ENCODE results near the gene MLIP. TPM values are rescaled to one million over a fixed set of nuclear protein-coding genes. Genes with fewer than 3 reads are reported as not detected.
"Not testable (repeated sequence)": the region's sequence is repeated elsewhere in the genome, so short reads cannot be mapped to it uniquely, and the experiment has no call there.

Gene MLIP
- polyA plus RNA-seq, 4 donors = 0.24 to 0.72 (median 0.60) TPM

GRCh38 chr6:54216336-54216735 is 105.1 kb downstream of the MLIP start:
- no peak for DNase-seq (ENCODE audit: low read depth in 4 of 4, low spot score in 3 of 4)

- DNase-seq (ENCODE audit: low read depth in 4 of 4, low spot score in 3 of 4) = no peak
These were observed 105.8 kb downstream of the MLIP start for GRCh38 chr6:54217018-54217417.

- no peak for DNase-seq (ENCODE audit: low read depth in 4 of 4, low spot score in 3 of 4)
These were observed 111.0 kb downstream of the MLIP start for GRCh38 chr6:54222217-54222616.

- no peak for DNase-seq (ENCODE audit: low read depth in 4 of 4, low spot score in 3 of 4)
These were observed 121.5 kb downstream of the MLIP start for GRCh38 chr6:54232703-54233102.

GRCh38 chr6:54234539-54234938 is 123.3 kb downstream of the MLIP start:
- DNase-seq (ENCODE audit: low read depth in 4 of 4, low spot score in 3 of 4) = no peak

- no peak for DNase-seq (ENCODE audit: low read depth in 4 of 4, low spot score in 3 of 4)
These were observed 125.7 kb downstream of the MLIP start for GRCh38 chr6:54236984-54237383.

- peak in 2 of 4 donors; percentile 8 to 17 for DNase-seq (ENCODE audit: low read depth in 4 of 4, low spot score in 3 of 4)
These were observed 127.2 kb downstream of the MLIP start for GRCh38 chr6:54238396-54238795.

- no peak for DNase-seq (ENCODE audit: low read depth in 4 of 4, low spot score in 3 of 4)
These were observed 132.5 kb downstream of the MLIP start for GRCh38 chr6:54243699-54244098.

- no peak for DNase-seq (ENCODE audit: low read depth in 4 of 4, low spot score in 3 of 4)
These were observed 133.2 kb downstream of the MLIP start for GRCh38 chr6:54244430-54244829.

- DNase-seq (ENCODE audit: low read depth in 4 of 4, low spot score in 3 of 4) = no peak
These were observed 134.0 kb downstream of the MLIP start for GRCh38 chr6:54245265-54245664.

GRCh38 chr6:54248319-54248718 is 137.1 kb downstream of the MLIP start:
- DNase-seq (ENCODE audit: low read depth in 4 of 4, low spot score in 3 of 4) = no peak

GRCh38 chr6:54248994-54249393 is 137.8 kb downstream of the MLIP start:
- DNase-seq (ENCODE audit: low read depth in 4 of 4, low spot score in 3 of 4) = no peak

GRCh38 chr6:54249812-54250211 is 138.6 kb downstream of the MLIP start:
- not testable (repeated sequence) for DNase-seq (ENCODE audit: low read depth in 4 of 4, low spot score in 3 of 4)

- DNase-seq (ENCODE audit: low read depth in 4 of 4, low spot score in 3 of 4) = no peak
These were observed 141.3 kb downstream of the MLIP start for GRCh38 chr6:54252496-54252895.

GRCh38 chr6:54252916-54253315 is 141.7 kb downstream of the MLIP start:
- DNase-seq (ENCODE audit: low read depth in 4 of 4, low spot score in 3 of 4) = no peak

GRCh38 chr6:54254886-54255285 is 143.6 kb downstream of the MLIP start:
- no peak for DNase-seq (ENCODE audit: low read depth in 4 of 4, low spot score in 3 of 4)

GRCh38 chr6:54255886-54256285 is 144.6 kb downstream of the MLIP start:
- DNase-seq (ENCODE audit: low read depth in 4 of 4, low spot score in 3 of 4) = no peak

- DNase-seq (ENCODE audit: low read depth in 4 of 4, low spot score in 3 of 4) = no peak
These were observed 148.8 kb downstream of the MLIP start for GRCh38 chr6:54260025-54260424.

GRCh38 chr6:54262499-54262898 is 151.3 kb downstream of the MLIP start:
- no peak for DNase-seq (ENCODE audit: low read depth in 4 of 4, low spot score in 3 of 4)

- no peak for DNase-seq (ENCODE audit: low read depth in 4 of 4, low spot score in 3 of 4)
These were observed 151.7 kb downstream of the MLIP start for GRCh38 chr6:54262971-54263370.

GRCh38 chr6:54264581-54265272 is 153.5 kb downstream of the MLIP start:
- DNase-seq (ENCODE audit: low read depth in 4 of 4, low spot score in 3 of 4) = no peak

GRCh38 chr6:54266400-54266923 is 155.2 kb downstream of the MLIP start:
- DNase-seq (ENCODE audit: low read depth in 4 of 4, low spot score in 3 of 4) = no peak

- DNase-seq (ENCODE audit: low read depth in 4 of 4, low spot score in 3 of 4) = no peak
These were observed 156.6 kb downstream of the MLIP start for GRCh38 chr6:54267798-54268197.
